ENCODE data around the gene EIF4G1. TPM values are rescaled to one million over a fixed set of nuclear protein-coding genes. Genes with fewer than 3 reads are reported as not detected.

EIF4G1 gene
- total and polyA plus RNA-seq, 2 of the 4 experiments (the other 2 are of a cell fraction), result 225 to 274 TPM

- TF ChIP-seq RFX5 (IDR thresholded peaks at IDR 0.05; ENCODE audit: low read depth, low read length), result no peak
- 0 out of 2 replicates have a peak, but pooled peaks have one; percentile 55 for TF ChIP-seq MXI1 (IDR thresholded peaks at IDR 0.05; ENCODE audit: borderline replicate concordance, low read depth, low read length)
- TF ChIP-seq POLR2A (IDR thresholded peaks at IDR 0.05; ENCODE audit: low read depth, low read length), result peak; percentile 87
These were observed 515 bp downstream of the EIF4G1 start (continued) for GRCh38 chr3:184314700-184315542.

- no peaks in the 10 kb centered on the region for H3K27me3 ChIP-seq (ENCODE audit: control insufficient read depth, insufficient read depth, low read length)
- TSS peak; percentile 67 for BruUV-seq (replicated peaks)
These were observed 1.1 kb downstream of the EIF4G1 start for GRCh38 chr3:184315543-184315867.

More at GRCh38 chr3:184315543-184315867, 1.1 kb downstream of the EIF4G1 start:
- ATAC-seq (ENCODE audit: low read depth) (no peak), DNase-seq (no peak)
- Histone ChIP-seq H3K9me3 (ENCODE audit: control insufficient read depth, insufficient read depth, low read length) (no peaks in the 10 kb centered on the region), H4K91ac (ENCODE audit: insufficient read depth, low read depth, low read length) (peak overlapping the region; percentile 97), H3K9me1 (ENCODE audit: insufficient read depth, low read length) (peaks cover 22% of the 10 kb centered on the region), H3K56ac (ENCODE audit: extremely low read depth, insufficient read depth, low read length) (peak overlapping the region; percentile 85), H3K4me1 (ENCODE audit: control insufficient read depth, insufficient read depth, low read length) (peaks cover 25% of the 10 kb centered on the region), H4K8ac (ENCODE audit: low read depth in 2 of 2, low read length in 2 of 2) (peak overlapping the region; percentile 88 to 90), H3K36me3 (ENCODE audit: control insufficient read depth, insufficient read depth, low read length) (peaks cover 24% of the 10 kb centered on the region), H3K79me1 (ENCODE audit: low read depth in 1 of 2, low read length in 2 of 2) (peaks cover 1 to 34% of the 10 kb centered on the region in 2 experiments; a peak in 3 of 4 replicates), H3K9ac (ENCODE audit: low read depth, low read length) (peak overlapping the region; percentile 98), H3K4me2 (ENCODE audit: low read depth, low read length) (peak overlapping the region; percentile 93), H2AK5ac (ENCODE audit: low read depth, low read length) (peak overlapping the region; percentile 63), H2AK9ac (replicated peaks; ENCODE audit: low read depth, low read length, poor library complexity) (peak overlapping the region; percentile 100), H2AFZ (replicated peaks; ENCODE audit: low read length, poor library complexity) (peak overlapping the region; percentile 85), H4K20me1 (ENCODE audit: insufficient read depth, low read length) (peaks cover 55% of the 10 kb centered on the region), H3K4me3 (ENCODE audit: insufficient read depth, low read depth, low read length) (peak overlapping the region; percentile 91), H2BK15ac (ENCODE audit: low read depth, low read length) (peak overlapping the region; percentile 70; the same call in 1 of the 3 replicates), H2BK20ac (ENCODE audit: low read depth, low read length) (no peak overlapping the region), H3K4ac (ENCODE audit: low read depth, low read length) (peak overlapping the region; percentile 97), H2BK120ac (ENCODE audit: low read depth, low read length) (peak overlapping the region; percentile 83), H4K5ac (ENCODE audit: low read depth, low read length) (peak overlapping the region; percentile 50), H3K23ac (ENCODE audit: low read depth, low read length) (peak overlapping the region; percentile 95), H3K18ac (ENCODE audit: low read depth, low read length) (peak overlapping the region; percentile 65), H3K27ac (ENCODE audit: insufficient read depth, low read length) (peak overlapping the region; percentile 99), H2BK5ac (ENCODE audit: low read depth, low read length, poor library complexity, severe bottlenecking) (peak overlapping the region; percentile 99), H3K14ac (replicated peaks; ENCODE audit: low read depth, low read length) (peak overlapping the region; percentile 90)
- 0% methylated on average over 2 of the region's 6 CpGs; no CpG with 5 or more reads in 1 of the 2 experiments for WGBS, 2 experiments (ENCODE audit: extremely low coverage in 2 of 2, insufficient read length in 1 of 2)
- in situ Hi-C loops (cut with MboI; ENCODE audit: low sequenced_read_pairs) (no loop called here), intact Hi-C loops (cut with micrococcal nuclease) (loop anchor here (2.0 kb wide), 1 partner anchor 47 kb away; no protein-coding TSS in a partner anchor), dilution Hi-C loops (cut with HindIII; ENCODE audit: low sequenced_read_pairs, unreplicated experiment) (no loop called here)
- no peak for TF ChIP-seq POLR2A (IDR thresholded peaks at IDR 0.05; ENCODE audit: low read depth, low read length)
- no peak for TF ChIP-seq RCOR1 (IDR thresholded peaks at IDR 0.05; ENCODE audit: insufficient replicate concordance, low read length)
- ChIA-PET POLR2A (ENCODE audit: unreplicated experiment) (interaction anchor here (0.9 to 1.5 kb wide), 2 partner anchors 22 to 50 kb away, joined by 4 to 5 read pairs; partner anchors contain the start of gene FAM131A), CTCF (no interaction called here)

Measured in IMR-90 (cell line).